SK-N-SH treated with all-trans-retinoic acid at 6 μM for 48 hours (cell line): Measurements from ENCODE around the gene C14orf119.

Experiments
- ATAC-seq: fragments of 200-7000 bp; cut with Tn5 transposase; 3 replicates; pipeline ENCODE4 v1.9.1; 2020; ENCODE audit warnings: mild to moderate bottlenecking, moderate library complexity
- ARNTL ChIP-seq: fragments of 450-650 bp; formaldehyde crosslinking; IDR thresholded peaks from 2 replicates; pipeline ENCODE4 v1.5.0; 2020; ENCODE audit warnings: low read depth, mild to moderate bottlenecking, moderate library complexity, borderline replicate concordance
- BACH2 ChIP-seq: fragments of 250-450 bp; sonication (Bioruptor Pico); IDR thresholded peaks from 2 replicates; pipeline ENCODE4 v1.9.0; 2021; ENCODE audit warnings: mild to moderate bottlenecking, borderline replicate concordance
- CREB5 ChIP-seq: fragments of 250-450 bp; sonication (Bioruptor Pico); IDR thresholded peaks from 2 replicates; pipeline ENCODE4 v1.5.1; 2020; ENCODE audit warnings: low read depth, mild to moderate bottlenecking, moderate library complexity
- ESRRG ChIP-seq: fragments of 250-450 bp; sonication (Bioruptor Pico); IDR thresholded peaks from 2 replicates; pipeline ENCODE4 v1.6.1; 2021; ENCODE audit warnings: mild to moderate bottlenecking
- GLIS3 ChIP-seq: fragments of 250-450 bp; sonication (Bioruptor Pico); IDR thresholded peaks from 2 replicates; pipeline ENCODE4 v1.5.0; 2020; ENCODE audit warnings: mild to moderate bottlenecking, moderate library complexity
- ISL1 ChIP-seq: fragments of 250-450 bp; sonication (Bioruptor Pico); IDR thresholded peaks from 2 replicates; pipeline ENCODE4 v2.1.2; 2022; ENCODE audit warnings: mild to moderate bottlenecking, moderate library complexity
- OSR1 ChIP-seq: fragments of 250-450 bp; sonication (Bioruptor Pico); IDR thresholded peaks from 2 replicates; pipeline ENCODE4 v1.8.0; 2022; ENCODE audit warnings: moderate library complexity, mild to moderate bottlenecking, inconsistent platforms
- PATZ1 ChIP-seq: fragments of 250-450 bp; sonication (Bioruptor Pico); IDR thresholded peaks from 2 replicates; pipeline ENCODE4 v1.8.0; 2020; ENCODE audit warnings: mild to moderate bottlenecking, moderate library complexity, borderline replicate concordance
- POU6F1 ChIP-seq: fragments of 250-450 bp; sonication (Bioruptor Pico); IDR thresholded peaks from 2 replicates; pipeline ENCODE4 v1.8.0; 2021; ENCODE audit warnings: low read depth, mild to moderate bottlenecking, moderate library complexity, borderline replicate concordance
- PPARA ChIP-seq: fragments of 250-450 bp; sonication (Bioruptor Pico); IDR thresholded peaks from 2 replicates; pipeline ENCODE4 v1.5.0; 2020; ENCODE audit warnings: mild to moderate bottlenecking, borderline replicate concordance
- RARB ChIP-seq: fragments of 250-450 bp; sonication (Bioruptor Pico); IDR thresholded peaks from 2 replicates; pipeline ENCODE4 v1.8.0; 2021; ENCODE audit warnings: mild to moderate bottlenecking, moderate library complexity
- SNAI2 ChIP-seq: fragments of 250-450 bp; sonication (Bioruptor Pico); IDR thresholded peaks from 2 replicates; pipeline ENCODE4 v1.5.0; 2020; ENCODE audit warnings: mild to moderate bottlenecking, moderate library complexity
- TCF4 ChIP-seq: fragments of 250-450 bp; sonication (Bioruptor Pico); IDR thresholded peaks from 2 replicates; pipeline ENCODE4 v1.8.0; 2021; ENCODE audit warnings: mild to moderate bottlenecking, moderate library complexity, borderline replicate concordance
- TOX ChIP-seq: fragments of 250-450 bp; sonication (Bioruptor Pico); IDR thresholded peaks from 2 replicates; pipeline ENCODE4 v1.8.0; 2021; ENCODE audit warnings: mild to moderate bottlenecking, moderate library complexity, borderline replicate concordance
- TSHZ2 ChIP-seq: fragments of 250-450 bp; sonication (Bioruptor Pico); IDR thresholded peaks from 2 replicates; pipeline ENCODE4 v1.5.0; 2020; ENCODE audit warnings: mild to moderate bottlenecking, moderate library complexity
- ZC3H10 ChIP-seq: fragments of 250-450 bp; sonication (Bioruptor Pico); IDR thresholded peaks from 2 replicates; pipeline ENCODE4 v1.5.1; 2021; ENCODE audit warnings: mild to moderate bottlenecking, moderate library complexity
- ZFP3 ChIP-seq: fragments of 250-450 bp; sonication (Bioruptor Pico); IDR thresholded peaks from 2 replicates; pipeline ENCODE4 v1.5.0; 2020; ENCODE audit warnings: mild to moderate bottlenecking, moderate library complexity
- ZFP30 ChIP-seq: fragments of 450-650 bp; formaldehyde crosslinking; IDR thresholded peaks from 2 replicates; pipeline ENCODE4 v1.5.0; 2022; ENCODE audit warnings: mild to moderate bottlenecking, moderate library complexity
- ZNF565 ChIP-seq: fragments of 450-650 bp; formaldehyde crosslinking; conservative IDR thresholded peaks from 2 replicates; pipeline ENCODE4 v1.5.0; 2020; ENCODE audit warnings: low read depth, mild to moderate bottlenecking, moderate library complexity
- ZNF70 ChIP-seq: fragments of 450-650 bp; formaldehyde crosslinking; IDR thresholded peaks from 2 replicates; pipeline ENCODE4 v1.5.0; 2020; ENCODE audit warnings: mild to moderate bottlenecking, moderate library complexity

The C14orf119 gene

GRCh38 chr14:23054000-23054811 is 41.1 kb upstream of the C14orf119 start:
- no peak for ATAC-seq
- TF ChIP-seq TOX (CRISPR knock-in tag) = no peak
- TF ChIP-seq CREB5 = no peak
- no peak for TF ChIP-seq ESRRG (CRISPR knock-in tag)
- no peak for TF ChIP-seq OSR1 (CRISPR knock-in tag)
- TF ChIP-seq TCF4 (CRISPR knock-in tag) = no peak
- no peak for TF ChIP-seq GLIS3
- no peak for TF ChIP-seq BACH2 (CRISPR knock-in tag)
- no peak for TF ChIP-seq ARNTL
- TF ChIP-seq SNAI2 (CRISPR knock-in tag) = no peak
- TF ChIP-seq PPARA (CRISPR knock-in tag) = no peak
- TF ChIP-seq POU6F1 = no peak

GRCh38 chr14:23055147-23055550 is 40.2 kb upstream of the C14orf119 start:
- TF ChIP-seq TSHZ2 (CRISPR knock-in tag) (no peak), ESRRG (CRISPR knock-in tag) (no peak), ARNTL (no peak), ISL1 (no peak), PPARA (CRISPR knock-in tag) (no peak), ZFP30 (CRISPR knock-in tag) (no peak), PATZ1 (CRISPR knock-in tag) (no peak), ZNF565 (CRISPR knock-in tag) (no peak), ZFP3 (no peak), POU6F1 (no peak), RARB (CRISPR knock-in tag) (no peak), ZNF70 (no peak)
- no peak for ATAC-seq

- TF ChIP-seq ZC3H10 (CRISPR knock-in tag) (no peak), TCF4 (CRISPR knock-in tag) (peak; percentile 79; the same call in 1 of the 2 replicates)
- peak; percentile 6; the same call in 2 of the 3 replicates for ATAC-seq
These were observed 39.6 kb upstream of the C14orf119 start for GRCh38 chr14:23055621-23056144.
